ENCODE measurements around the gene GRHL3.

GRHL3 gene

GRCh38 chr1:24339996-24340395 lies 20.8 kb downstream of the GRHL3 start:
- H3K27ac Mint-ChIP-seq: no peak overlapping the region
- H3K4me3 Mint-ChIP-seq: no peak overlapping the region
- H3K27me3 Mint-ChIP-seq: peaks cover 23% of the 10 kb centered on the region
- ATAC-seq: no peak
- no peaks in the 10 kb centered on the region for H3K4me1 Mint-ChIP-seq
- no peaks in the 10 kb centered on the region for H3K36me3 Mint-ChIP-seq
- no peaks in the 10 kb centered on the region for H3K9me3 Mint-ChIP-seq

- no peaks in the 10 kb centered on the region for H3K36me3 Mint-ChIP-seq
- no peak for ATAC-seq
- H3K4me1 Mint-ChIP-seq: no peaks in the 10 kb centered on the region
- no peaks in the 10 kb centered on the region for H3K9me3 Mint-ChIP-seq
- peaks cover 23% of the 10 kb centered on the region for H3K27me3 Mint-ChIP-seq
- no peak overlapping the region for H3K4me3 Mint-ChIP-seq
- no peak overlapping the region for H3K27ac Mint-ChIP-seq
Measured at GRCh38 chr1:24340770-24341169, 21.6 kb downstream of the GRHL3 start.

GRCh38 chr1:24341260-24341659 lies 22.1 kb downstream of the GRHL3 start:
- Mint-ChIP-seq H3K27ac (no peak overlapping the region), H3K4me3 (no peak overlapping the region), H3K27me3 (peaks cover 27% of the 10 kb centered on the region), H3K4me1 (no peaks in the 10 kb centered on the region), H3K36me3 (no peaks in the 10 kb centered on the region), H3K9me3 (no peaks in the 10 kb centered on the region)
- ATAC-seq: no peak

GRCh38 chr1:24343412-24344089 lies 24.4 kb downstream of the GRHL3 start:
- H3K4me1 Mint-ChIP-seq: no peaks in the 10 kb centered on the region
- no peak overlapping the region for H3K4me3 Mint-ChIP-seq
- H3K27me3 Mint-ChIP-seq: peaks cover 47% of the 10 kb centered on the region
- no peaks in the 10 kb centered on the region for H3K9me3 Mint-ChIP-seq
- no peak overlapping the region for H3K27ac Mint-ChIP-seq
- H3K36me3 Mint-ChIP-seq: no peaks in the 10 kb centered on the region
- no peak for ATAC-seq

GRCh38 chr1:24344090-24344742 lies 25.1 kb downstream of the GRHL3 start:
- Mint-ChIP-seq H3K4me1 (no peaks in the 10 kb centered on the region), H3K27me3 (peaks cover 48% of the 10 kb centered on the region), H3K9me3 (no peaks in the 10 kb centered on the region), H3K27ac (no peak overlapping the region), H3K4me3 (no peak overlapping the region), H3K36me3 (no peaks in the 10 kb centered on the region)
- ATAC-seq: no peak

- H3K36me3 Mint-ChIP-seq: no peaks in the 10 kb centered on the region
- no peak for ATAC-seq
- H3K9me3 Mint-ChIP-seq: no peaks in the 10 kb centered on the region
- no peak overlapping the region for H3K27ac Mint-ChIP-seq
- peaks cover 45% of the 10 kb centered on the region for H3K27me3 Mint-ChIP-seq
- H3K4me1 Mint-ChIP-seq: peaks cover 6% of the 10 kb centered on the region
- H3K4me3 Mint-ChIP-seq: no peak overlapping the region
Measured at GRCh38 chr1:24345334-24345733, 26.2 kb downstream of the GRHL3 start.

- peaks cover 24% of the 10 kb centered on the region for H3K4me1 Mint-ChIP-seq
Measured at GRCh38 chr1:24347159-24347934, 28.2 kb downstream of the GRHL3 start.

GRCh38 chr1:24348196-24348595 lies 29.0 kb downstream of the GRHL3 start:
- H3K4me3 Mint-ChIP-seq: no peak overlapping the region
- H3K27ac Mint-ChIP-seq: no peak overlapping the region
- no peaks in the 10 kb centered on the region for H3K9me3 Mint-ChIP-seq
- no peak for ATAC-seq
- peaks cover 24% of the 10 kb centered on the region for H3K4me1 Mint-ChIP-seq
- peaks cover 26% of the 10 kb centered on the region for H3K27me3 Mint-ChIP-seq
- H3K36me3 Mint-ChIP-seq: no peaks in the 10 kb centered on the region

More at GRCh38 chr1:24347159-24347934, 28.2 kb downstream of the GRHL3 start:
- Mint-ChIP-seq H3K9me3 (no peaks in the 10 kb centered on the region), H3K27ac (no peak overlapping the region), H3K4me3 (no peak overlapping the region), H3K27me3 (peaks cover 34% of the 10 kb centered on the region), H3K36me3 (no peaks in the 10 kb centered on the region)
- no peak for ATAC-seq

GRCh38 chr1:24349891-24350290 lies 30.7 kb downstream of the GRHL3 start:
- H3K4me1 Mint-ChIP-seq: peaks cover 24% of the 10 kb centered on the region
- peaks cover 25% of the 10 kb centered on the region for H3K27me3 Mint-ChIP-seq
- no peak overlapping the region for H3K4me3 Mint-ChIP-seq
- no peaks in the 10 kb centered on the region for H3K36me3 Mint-ChIP-seq
- ATAC-seq: no peak
- no peaks in the 10 kb centered on the region for H3K9me3 Mint-ChIP-seq
- peak overlapping the region; percentile 69 for H3K27ac Mint-ChIP-seq

GRCh38 chr1:24351247-24351646 lies 32.1 kb downstream of the GRHL3 start:
- H3K27ac Mint-ChIP-seq: peak overlapping the region; percentile 69
- peak overlapping the region; percentile 19 for H3K4me3 Mint-ChIP-seq
- H3K4me1 Mint-ChIP-seq: peaks cover 24% of the 10 kb centered on the region
- H3K9me3 Mint-ChIP-seq: no peaks in the 10 kb centered on the region
- H3K27me3 Mint-ChIP-seq: peaks cover 21% of the 10 kb centered on the region
- no peaks in the 10 kb centered on the region for H3K36me3 Mint-ChIP-seq
- peak; percentile 82 for ATAC-seq

GRCh38 chr1:24351918-24352627 lies 32.9 kb downstream of the GRHL3 start:
- peaks cover 16% of the 10 kb centered on the region for H3K27me3 Mint-ChIP-seq
- peaks cover 24% of the 10 kb centered on the region for H3K4me1 Mint-ChIP-seq
- H3K4me3 Mint-ChIP-seq: no peak overlapping the region
- H3K9me3 Mint-ChIP-seq: no peaks in the 10 kb centered on the region
- peak overlapping the region; percentile 69 for H3K27ac Mint-ChIP-seq
- H3K36me3 Mint-ChIP-seq: peaks cover 4% of the 10 kb centered on the region
- no peak for ATAC-seq

GRCh38 chr1:24353292-24353891 lies 34.2 kb downstream of the GRHL3 start:
- H3K4me3 Mint-ChIP-seq: no peak overlapping the region
- H3K27me3 Mint-ChIP-seq: peaks cover 2% of the 10 kb centered on the region
- peaks cover 13% of the 10 kb centered on the region for H3K36me3 Mint-ChIP-seq
- no peak for ATAC-seq
- H3K4me1 Mint-ChIP-seq: peaks cover 24% of the 10 kb centered on the region
- H3K9me3 Mint-ChIP-seq: no peaks in the 10 kb centered on the region
- no peak overlapping the region for H3K27ac Mint-ChIP-seq

GRCh38 chr1:24355466-24355865 lies 36.3 kb downstream of the GRHL3 start:
- Mint-ChIP-seq H3K36me3 (peaks cover 14% of the 10 kb centered on the region), H3K27me3 (no peaks in the 10 kb centered on the region), H3K27ac (no peak overlapping the region), H3K4me1 (peaks cover 18% of the 10 kb centered on the region), H3K9me3 (no peaks in the 10 kb centered on the region), H3K4me3 (no peak overlapping the region)
- no peak for ATAC-seq

GRCh38 chr1:24357038-24357437 lies 37.9 kb downstream of the GRHL3 start:
- Mint-ChIP-seq H3K27me3 (no peaks in the 10 kb centered on the region), H3K36me3 (peaks cover 21% of the 10 kb centered on the region), H3K27ac (no peak overlapping the region), H3K4me3 (no peak overlapping the region), H3K9me3 (no peaks in the 10 kb centered on the region), H3K4me1 (peaks cover 2% of the 10 kb centered on the region)
- no peak for ATAC-seq

GRCh38 chr1:24360681-24361080 lies 41.5 kb downstream of the GRHL3 start:
- Mint-ChIP-seq H3K4me3 (no peak overlapping the region), H3K27ac (no peak overlapping the region), H3K9me3 (no peaks in the 10 kb centered on the region), H3K4me1 (peaks cover 8% of the 10 kb centered on the region), H3K36me3 (peaks cover 21% of the 10 kb centered on the region), H3K27me3 (no peaks in the 10 kb centered on the region)
- ATAC-seq: no peak
